Measurements from ENCODE around the gene PAPSS2. TPM values are rescaled to one million over a fixed set of nuclear protein-coding genes. Genes with fewer than 3 reads are reported as not detected.
"Not testable (repeated sequence)": the region's sequence is repeated elsewhere in the genome, so short reads cannot be mapped to it uniquely, and the experiment has no call there.

Gene PAPSS2
- total and polyA plus RNA-seq, 4 donors = 24.3 to 86.5 (median 59.3) TPM

DNA sequence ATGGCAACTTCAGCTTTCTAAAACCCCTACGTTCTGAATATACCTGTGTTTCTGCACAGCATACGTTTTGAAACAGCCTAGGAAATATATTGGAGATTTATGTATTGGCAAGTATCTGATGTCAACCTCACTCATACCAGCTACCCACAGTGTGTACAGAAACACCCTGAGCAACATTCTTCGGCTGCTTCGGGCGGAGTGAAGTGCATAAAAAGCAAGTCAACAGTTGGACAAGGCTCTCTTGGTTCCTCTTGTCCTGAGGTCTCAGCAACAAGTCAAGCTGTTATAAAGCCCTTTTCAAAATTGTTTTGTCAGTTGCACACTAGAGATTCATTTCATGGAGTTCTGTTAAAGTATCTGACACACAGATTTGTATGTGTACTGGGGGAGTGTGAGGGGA is 40.0 kb upstream of the PAPSS2 start:
- Histone ChIP-seq H3K9me3 (ENCODE audit: control insufficient read depth in 4 of 4, low read length in 3 of 4) (no peaks in the 10 kb centered on the region), H3K36me3 (ENCODE audit: control insufficient read depth in 4 of 4, insufficient read depth in 3 of 4, low read depth in 1 of 4, low read length in 3 of 4) (no peaks in the 10 kb centered on the region), H3K4me1 (ENCODE audit: control insufficient read depth in 4 of 4, insufficient read depth in 4 of 4, low read length in 3 of 4) (peaks cover 9 to 23% (median 15%) of the 10 kb centered on the region in 4 donors), H3K4me3 (ENCODE audit: low read depth in 1 of 3, low read length in 3 of 3) (no peak overlapping the region), H3K27ac (ENCODE audit: low read depth in 1 of 2, low read length in 2 of 2) (no peak overlapping the region), H3K27me3 (ENCODE audit: control insufficient read depth in 4 of 4, insufficient read depth in 4 of 4, low read length in 3 of 4) (no peaks in the 10 kb centered on the region), H3K9ac (ENCODE audit: low read depth in 1 of 2, low read length in 2 of 2) (no peak overlapping the region)
- TF ChIP-seq, protein P1, sequence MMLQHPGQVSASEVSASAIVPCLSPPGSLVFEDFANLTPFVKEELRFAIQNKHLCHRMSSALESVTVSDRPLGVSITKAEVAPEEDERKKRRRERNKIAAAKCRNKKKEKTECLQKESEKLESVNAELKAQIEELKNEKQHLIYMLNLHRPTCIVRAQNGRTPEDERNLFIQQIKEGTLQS (IDR thresholded peaks at IDR 0.05) = no peak
- TF ChIP-seq GABPA (IDR thresholded peaks at IDR 0.05 in 1 of 2, conservative IDR thresholded peaks at IDR 0.05 in 1 of 2) = no peak
- no peak for TF ChIP-seq JUND (IDR thresholded peaks at IDR 0.05)
- TF ChIP-seq FOXA2 (IDR thresholded peaks at IDR 0.05) = no peak
- TF ChIP-seq EGR1 (IDR thresholded peaks at IDR 0.05; ENCODE audit: low read depth in 2 of 2) = no peak
- no peak for TF ChIP-seq HNF4A (conservative IDR thresholded peaks at IDR 0.05)
- TF ChIP-seq, protein P2, sequence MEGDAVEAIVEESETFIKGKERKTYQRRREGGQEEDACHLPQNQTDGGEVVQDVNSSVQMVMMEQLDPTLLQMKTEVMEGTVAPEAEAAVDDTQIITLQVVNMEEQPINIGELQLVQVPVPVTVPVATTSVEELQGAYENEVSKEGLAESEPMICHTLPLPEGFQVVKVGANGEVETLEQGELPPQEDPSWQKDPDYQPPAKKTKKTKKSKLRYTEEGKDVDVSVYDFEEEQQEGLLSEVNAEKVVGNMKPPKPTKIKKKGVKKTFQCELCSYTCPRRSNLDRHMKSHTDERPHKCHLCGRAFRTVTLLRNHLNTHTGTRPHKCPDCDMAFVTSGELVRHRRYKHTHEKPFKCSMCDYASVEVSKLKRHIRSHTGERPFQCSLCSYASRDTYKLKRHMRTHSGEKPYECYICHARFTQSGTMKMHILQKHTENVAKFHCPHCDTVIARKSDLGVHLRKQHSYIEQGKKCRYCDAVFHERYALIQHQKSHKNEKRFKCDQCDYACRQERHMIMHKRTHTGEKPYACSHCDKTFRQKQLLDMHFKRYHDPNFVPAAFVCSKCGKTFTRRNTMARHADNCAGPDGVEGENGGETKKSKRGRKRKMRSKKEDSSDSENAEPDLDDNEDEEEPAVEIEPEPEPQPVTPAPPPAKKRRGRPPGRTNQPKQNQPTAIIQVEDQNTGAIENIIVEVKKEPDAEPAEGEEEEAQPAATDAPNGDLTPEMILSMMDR (IDR thresholded peaks at IDR 0.05; ENCODE audit: low read depth, low read length, missing input control) = no peak
- no peak for TF ChIP-seq RAD21 (IDR thresholded peaks at IDR 0.05)
- no peak for TF ChIP-seq NR2F2 (IDR thresholded peaks at IDR 0.05)
- TF ChIP-seq YY1 (IDR thresholded peaks at IDR 0.05) = no peak
- TF ChIP-seq, protein P3, sequence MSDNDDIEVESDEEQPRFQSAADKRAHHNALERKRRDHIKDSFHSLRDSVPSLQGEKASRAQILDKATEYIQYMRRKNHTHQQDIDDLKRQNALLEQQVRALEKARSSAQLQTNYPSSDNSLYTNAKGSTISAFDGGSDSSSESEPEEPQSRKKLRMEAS (IDR thresholded peaks at IDR 0.05) = no peak
- TF ChIP-seq, protein P4, sequence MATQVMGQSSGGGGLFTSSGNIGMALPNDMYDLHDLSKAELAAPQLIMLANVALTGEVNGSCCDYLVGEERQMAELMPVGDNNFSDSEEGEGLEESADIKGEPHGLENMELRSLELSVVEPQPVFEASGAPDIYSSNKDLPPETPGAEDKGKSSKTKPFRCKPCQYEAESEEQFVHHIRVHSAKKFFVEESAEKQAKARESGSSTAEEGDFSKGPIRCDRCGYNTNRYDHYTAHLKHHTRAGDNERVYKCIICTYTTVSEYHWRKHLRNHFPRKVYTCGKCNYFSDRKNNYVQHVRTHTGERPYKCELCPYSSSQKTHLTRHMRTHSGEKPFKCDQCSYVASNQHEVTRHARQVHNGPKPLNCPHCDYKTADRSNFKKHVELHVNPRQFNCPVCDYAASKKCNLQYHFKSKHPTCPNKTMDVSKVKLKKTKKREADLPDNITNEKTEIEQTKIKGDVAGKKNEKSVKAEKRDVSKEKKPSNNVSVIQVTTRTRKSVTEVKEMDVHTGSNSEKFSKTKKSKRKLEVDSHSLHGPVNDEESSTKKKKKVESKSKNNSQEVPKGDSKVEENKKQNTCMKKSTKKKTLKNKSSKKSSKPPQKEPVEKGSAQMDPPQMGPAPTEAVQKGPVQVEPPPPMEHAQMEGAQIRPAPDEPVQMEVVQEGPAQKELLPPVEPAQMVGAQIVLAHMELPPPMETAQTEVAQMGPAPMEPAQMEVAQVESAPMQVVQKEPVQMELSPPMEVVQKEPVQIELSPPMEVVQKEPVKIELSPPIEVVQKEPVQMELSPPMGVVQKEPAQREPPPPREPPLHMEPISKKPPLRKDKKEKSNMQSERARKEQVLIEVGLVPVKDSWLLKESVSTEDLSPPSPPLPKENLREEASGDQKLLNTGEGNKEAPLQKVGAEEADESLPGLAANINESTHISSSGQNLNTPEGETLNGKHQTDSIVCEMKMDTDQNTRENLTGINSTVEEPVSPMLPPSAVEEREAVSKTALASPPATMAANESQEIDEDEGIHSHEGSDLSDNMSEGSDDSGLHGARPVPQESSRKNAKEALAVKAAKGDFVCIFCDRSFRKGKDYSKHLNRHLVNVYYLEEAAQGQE (IDR thresholded peaks at IDR 0.05) = no peak
- no peak for TF ChIP-seq RXRA (IDR thresholded peaks at IDR 0.05)
- TF ChIP-seq SP1 (IDR thresholded peaks at IDR 0.05) = no peak
- TF ChIP-seq FOXA1 (IDR thresholded peaks at IDR 0.05) = no peak
- TF ChIP-seq HNF4G (IDR thresholded peaks at IDR 0.05) = no peak
- TF ChIP-seq TAF1 (conservative IDR thresholded peaks at IDR 0.05) = no peak
- TF ChIP-seq, protein P5, sequence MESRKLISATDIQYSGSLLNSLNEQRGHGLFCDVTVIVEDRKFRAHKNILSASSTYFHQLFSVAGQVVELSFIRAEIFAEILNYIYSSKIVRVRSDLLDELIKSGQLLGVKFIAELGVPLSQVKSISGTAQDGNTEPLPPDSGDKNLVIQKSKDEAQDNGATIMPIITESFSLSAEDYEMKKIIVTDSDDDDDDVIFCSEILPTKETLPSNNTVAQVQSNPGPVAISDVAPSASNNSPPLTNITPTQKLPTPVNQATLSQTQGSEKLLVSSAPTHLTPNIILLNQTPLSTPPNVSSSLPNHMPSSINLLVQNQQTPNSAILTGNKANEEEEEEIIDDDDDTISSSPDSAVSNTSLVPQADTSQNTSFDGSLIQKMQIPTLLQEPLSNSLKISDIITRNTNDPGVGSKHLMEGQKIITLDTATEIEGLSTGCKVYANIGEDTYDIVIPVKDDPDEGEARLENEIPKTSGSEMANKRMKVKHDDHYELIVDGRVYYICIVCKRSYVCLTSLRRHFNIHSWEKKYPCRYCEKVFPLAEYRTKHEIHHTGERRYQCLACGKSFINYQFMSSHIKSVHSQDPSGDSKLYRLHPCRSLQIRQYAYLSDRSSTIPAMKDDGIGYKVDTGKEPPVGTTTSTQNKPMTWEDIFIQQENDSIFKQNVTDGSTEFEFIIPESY (IDR thresholded peaks at IDR 0.05) = no peak
- no peak for DNase-seq (ENCODE audit: low spot score)
- WGBS = 83% methylated on average over 5 of the region's 5 CpGs

DNA sequence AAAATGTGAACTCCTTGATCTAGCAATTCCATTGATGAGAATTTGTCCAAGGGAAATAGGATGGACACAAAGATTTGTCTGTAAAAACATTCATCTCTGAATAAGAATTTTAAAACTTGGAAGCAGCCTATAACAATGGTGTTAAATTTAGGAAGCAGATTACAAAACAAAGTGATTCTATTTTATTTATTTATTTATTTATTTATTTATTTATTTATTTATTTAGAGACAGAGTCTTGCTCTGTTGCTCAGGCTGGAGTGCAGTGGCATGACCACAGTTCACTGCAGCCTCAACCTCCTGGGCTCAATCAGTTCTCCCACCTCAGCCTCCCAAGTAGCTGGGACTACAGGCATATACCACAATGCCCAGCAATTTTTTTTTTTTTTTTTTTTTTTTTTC is 38.2 kb upstream of the PAPSS2 start:
- not testable (repeated sequence) for H3K27ac ChIP-seq (ENCODE audit: low read depth in 1 of 2, low read length in 2 of 2); H3K4me3 ChIP-seq (ENCODE audit: low read depth in 1 of 3, low read length in 3 of 3); H3K9ac ChIP-seq (ENCODE audit: low read depth in 1 of 2, low read length in 2 of 2); H3K27me3 ChIP-seq (ENCODE audit: control insufficient read depth in 4 of 4, insufficient read depth in 4 of 4, low read length in 3 of 4); H3K9me3 ChIP-seq (ENCODE audit: control insufficient read depth in 4 of 4, low read length in 3 of 4); DNase-seq (ENCODE audit: low spot score); H3K36me3 ChIP-seq (ENCODE audit: control insufficient read depth in 4 of 4, insufficient read depth in 3 of 4, low read depth in 1 of 4, low read length in 3 of 4)
- H3K4me1 ChIP-seq (ENCODE audit: control insufficient read depth in 4 of 4, insufficient read depth in 4 of 4, low read length in 3 of 4) = peaks cover 9 to 23% (median 15%) of the 10 kb centered on the region in 4 donors

All from liver (tissue), 9 donors.